Activated CD4-positive, alpha-beta T cell treated with anti-CD3 and anti-CD28 coated beads, Interleukin-2, amount 50 U/mL, for 16 hours (primary cell): Measurements from ENCODE around the gene A4GNT.

Source experiments
- DNase-seq: peaks from one replicate; pipeline ENCODE4 v3.0.0-alpha.2; 2020

Gene A4GNT

GRCh38 chr3:138078096-138078495, 54.1 kb downstream of the A4GNT start:
- DNase-seq, result no peak
